Natural killer cell (primary cell): Measurements from ENCODE around the gene DLD. TPM values are rescaled to one million over a fixed set of nuclear protein-coding genes. Genes with fewer than 3 reads are reported as not detected.

Experiments
- ATAC-seq, 3 donors: fragments of 150-1000 bp in 2 of 3; fragments of 200-7000 bp in 1 of 3; cut with Tn5 transposase; 1 replicate in 1 of 3; 2 replicates in 2 of 3; pipeline ENCODE4 v1.10.0; 2021; ENCODE audit warnings: mild to moderate bottlenecking in 2 of 3, moderate library complexity in 2 of 3
- DNase-seq, 2 donors: peaks; one replicate each; pipeline versions ENCODE4 v3.0.0 to v3.0.0-alpha.2; 2013 to 2021; ENCODE audit warnings: mixed read lengths in 1 of 2
- H3K27ac ChIP-seq: one replicate; pipeline ENCODE4 v1.5.1; 2013; ENCODE audit warnings: mild to moderate bottlenecking, low read length
- H3K27me3 ChIP-seq: one replicate; pipeline ENCODE4 v1.6.1; 2013; ENCODE audit warnings: low read length; ENCODE audit not compliant: control insufficient read depth, insufficient read depth
- H3K36me3 ChIP-seq: one replicate; pipeline ENCODE4 v1.6.1; 2013; ENCODE audit warnings: low read length; ENCODE audit not compliant: control insufficient read depth, insufficient read depth
- H3K4me1 ChIP-seq: one replicate; pipeline ENCODE4 v1.6.1; 2013; ENCODE audit warnings: low read length; ENCODE audit not compliant: control insufficient read depth, insufficient read depth
- H3K4me3 ChIP-seq: one replicate; pipeline ENCODE4 v1.5.1; 2013; ENCODE audit warnings: low read length
- H3K9me3 ChIP-seq: one replicate; pipeline ENCODE4 v1.6.1; 2013; ENCODE audit warnings: low read length; ENCODE audit not compliant: control insufficient read depth, insufficient read depth
- H3K27ac Mint-ChIP-seq, 2 donors: one replicate each; pipeline ENCODE4 v1.8.0; 2022; ENCODE audit warnings: mild to moderate bottlenecking in 2 of 2, mixed read lengths in 2 of 2, moderate library complexity in 1 of 2
- H3K27me3 Mint-ChIP-seq, 2 donors: one replicate each; pipeline ENCODE4 v1.8.0; 2022; ENCODE audit warnings: low read depth in 2 of 2, mixed read lengths in 2 of 2
- H3K36me3 Mint-ChIP-seq: one replicate; pipeline ENCODE4 v1.8.0; 2022; ENCODE audit warnings: mixed read lengths
- H3K4me1 Mint-ChIP-seq, 2 donors: one replicate each; pipeline ENCODE4 v1.8.0; 2022; ENCODE audit warnings: mixed read lengths in 2 of 2
- H3K4me3 Mint-ChIP-seq: one replicate; pipeline ENCODE4 v1.8.0; 2022; ENCODE audit warnings: mild to moderate bottlenecking, moderate library complexity, mixed read lengths
- H3K9me3 Mint-ChIP-seq, 2 donors: one replicate each; pipeline ENCODE4 v1.8.0; 2022; ENCODE audit warnings: mixed read lengths in 2 of 2
- WGBS: methylation state at CpG from one replicate; pipeline ENCODE4 v1.1.7; 2013; ENCODE audit warnings: missing lambda C conversion rate; ENCODE audit not compliant: insufficient coverage; 5-methylcytosine and 5-hydroxymethylcytosine counted together
- intact Hi-C: fragments of 100-400 bp; cut with micrococcal nuclease; formaldehyde crosslinking; loops from one replicate; pipeline ENCODE4 v1.14.2; 2022
- total RNA-seq, 4 donors: library from RNA; stranded (reverse); fragments of 120-200 nt in 1 of 4; gene quantifications; one replicate each; pipeline versions ENCODE4 v1.2.3 to v1.2.4, GENCODE V29; 2013 to 2022
- TF ChIP-seq, protein P1 (sequence below): fragments of 200-600 bp; IDR thresholded peaks from one replicate; pipeline ENCODE4 v1.8.0; 2022; ENCODE audit warnings: antibody characterized with exemption

DLD gene
- total RNA-seq, 3 donors from 2014 or later (not counting 1 experiment from before 2014, with no cell fraction given) = 72.2 to 81.4 (median 80.9) TPM

DNA sequence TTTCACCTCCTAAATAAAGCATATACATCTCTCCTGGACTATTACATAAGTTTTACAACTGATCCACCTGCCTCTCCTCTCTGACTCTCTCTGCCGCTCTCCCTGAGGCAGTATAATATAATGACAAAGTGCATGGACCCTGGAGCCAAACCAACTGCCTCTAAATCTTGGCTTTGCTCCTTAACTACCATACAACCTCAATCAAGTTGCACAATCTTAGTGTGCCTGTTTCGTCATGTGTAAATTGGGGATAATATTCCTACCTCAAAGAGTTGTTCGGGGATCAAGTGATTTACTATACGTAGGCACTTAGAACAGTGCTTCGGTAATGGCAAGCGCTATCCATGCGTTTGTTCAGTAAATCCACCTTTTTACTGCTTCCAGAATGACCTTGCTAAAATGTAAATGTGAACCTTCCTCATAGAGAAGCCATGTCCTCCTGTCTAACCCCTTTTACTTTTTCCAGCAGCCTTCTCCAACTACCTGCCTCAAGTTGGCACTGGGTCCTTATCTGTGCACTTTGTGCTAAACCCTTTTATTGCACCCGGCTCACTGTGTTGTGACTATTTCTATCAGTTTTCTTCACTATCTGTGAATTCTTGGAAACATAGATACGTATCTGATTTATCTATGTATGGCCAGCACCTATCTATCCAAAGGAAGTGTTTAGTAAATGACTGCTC lies 30.6 kb upstream of the DLD start:
- ATAC-seq (no peak), DNase-seq (no peak)
- WGBS = 95% methylated on average over 9 of the region's 9 CpGs
- Mint-ChIP-seq H3K36me3 (no peaks in the 10 kb centered on the region), H3K9me3 (no peaks in the 10 kb centered on the region), H3K4me3 (peak overlapping the region; percentile 25), H3K27ac (no peak overlapping the region), H3K4me1 (peaks cover 27 to 43% of the 10 kb centered on the region in 2 donors), H3K27me3 (no peaks in the 10 kb centered on the region)
- TF ChIP-seq, protein P1, sequence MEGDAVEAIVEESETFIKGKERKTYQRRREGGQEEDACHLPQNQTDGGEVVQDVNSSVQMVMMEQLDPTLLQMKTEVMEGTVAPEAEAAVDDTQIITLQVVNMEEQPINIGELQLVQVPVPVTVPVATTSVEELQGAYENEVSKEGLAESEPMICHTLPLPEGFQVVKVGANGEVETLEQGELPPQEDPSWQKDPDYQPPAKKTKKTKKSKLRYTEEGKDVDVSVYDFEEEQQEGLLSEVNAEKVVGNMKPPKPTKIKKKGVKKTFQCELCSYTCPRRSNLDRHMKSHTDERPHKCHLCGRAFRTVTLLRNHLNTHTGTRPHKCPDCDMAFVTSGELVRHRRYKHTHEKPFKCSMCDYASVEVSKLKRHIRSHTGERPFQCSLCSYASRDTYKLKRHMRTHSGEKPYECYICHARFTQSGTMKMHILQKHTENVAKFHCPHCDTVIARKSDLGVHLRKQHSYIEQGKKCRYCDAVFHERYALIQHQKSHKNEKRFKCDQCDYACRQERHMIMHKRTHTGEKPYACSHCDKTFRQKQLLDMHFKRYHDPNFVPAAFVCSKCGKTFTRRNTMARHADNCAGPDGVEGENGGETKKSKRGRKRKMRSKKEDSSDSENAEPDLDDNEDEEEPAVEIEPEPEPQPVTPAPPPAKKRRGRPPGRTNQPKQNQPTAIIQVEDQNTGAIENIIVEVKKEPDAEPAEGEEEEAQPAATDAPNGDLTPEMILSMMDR = no peak
- Histone ChIP-seq H3K4me3 (no peak overlapping the region), H3K4me1 (peaks cover 21% of the 10 kb centered on the region), H3K27ac (no peak overlapping the region), H3K36me3 (no peaks in the 10 kb centered on the region), H3K27me3 (no peaks in the 10 kb centered on the region), H3K9me3 (no peaks in the 10 kb centered on the region)
- intact Hi-C loops = no loop called here

DNA sequence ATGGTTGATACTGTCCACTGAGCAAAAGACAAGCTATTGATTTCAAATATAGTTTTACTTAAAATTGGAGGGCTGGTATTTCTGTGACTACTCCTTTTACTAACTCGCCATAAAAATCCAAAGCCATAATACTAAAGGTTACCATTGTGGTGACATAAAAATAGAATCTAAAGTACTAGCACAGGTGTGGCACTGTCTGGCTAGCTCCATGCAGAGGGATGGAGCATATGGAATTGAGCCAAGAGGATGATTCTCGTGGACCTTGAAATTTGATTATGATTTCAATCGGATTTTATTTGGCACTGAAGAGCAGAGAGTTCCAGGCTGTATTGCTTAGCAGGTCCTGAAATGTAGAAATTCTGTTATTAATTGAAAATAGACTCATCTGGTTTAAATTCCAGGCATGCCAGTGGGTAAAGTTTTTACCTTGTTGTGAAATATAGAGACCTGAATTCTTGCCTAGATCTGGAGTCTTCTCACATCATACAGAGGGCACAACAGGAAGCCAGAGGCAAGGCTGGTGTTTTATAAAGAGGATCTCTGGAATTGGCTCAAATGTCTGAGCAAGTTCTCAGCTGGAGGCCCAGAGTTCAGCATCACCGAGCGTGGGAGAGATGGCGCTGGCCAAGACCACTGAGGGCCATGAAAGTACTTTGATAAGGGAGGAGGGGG lies 29.9 kb upstream of the DLD start:
- no peaks in the 10 kb centered on the region for H3K9me3 Mint-ChIP-seq
- H3K27ac ChIP-seq = no peak overlapping the region
- no peaks in the 10 kb centered on the region for H3K36me3 Mint-ChIP-seq
- no peak overlapping the region for H3K4me3 ChIP-seq
- WGBS = 89% methylated on average over 5 of the region's 6 CpGs
- no peaks in the 10 kb centered on the region for H3K27me3 ChIP-seq
- no peak overlapping the region for H3K4me3 Mint-ChIP-seq
- ATAC-seq (no peak), DNase-seq (no peak)
- intact Hi-C loops = no loop called here
- H3K36me3 ChIP-seq = no peaks in the 10 kb centered on the region
- H3K4me1 ChIP-seq = peaks cover 27% of the 10 kb centered on the region
- H3K9me3 ChIP-seq = no peaks in the 10 kb centered on the region
- TF ChIP-seq, protein P1 = no peak
- no peaks in the 10 kb centered on the region for H3K27me3 Mint-ChIP-seq
- peaks cover 31 to 44% of the 10 kb centered on the region in 2 donors for H3K4me1 Mint-ChIP-seq
- no peak overlapping the region for H3K27ac Mint-ChIP-seq

DNA sequence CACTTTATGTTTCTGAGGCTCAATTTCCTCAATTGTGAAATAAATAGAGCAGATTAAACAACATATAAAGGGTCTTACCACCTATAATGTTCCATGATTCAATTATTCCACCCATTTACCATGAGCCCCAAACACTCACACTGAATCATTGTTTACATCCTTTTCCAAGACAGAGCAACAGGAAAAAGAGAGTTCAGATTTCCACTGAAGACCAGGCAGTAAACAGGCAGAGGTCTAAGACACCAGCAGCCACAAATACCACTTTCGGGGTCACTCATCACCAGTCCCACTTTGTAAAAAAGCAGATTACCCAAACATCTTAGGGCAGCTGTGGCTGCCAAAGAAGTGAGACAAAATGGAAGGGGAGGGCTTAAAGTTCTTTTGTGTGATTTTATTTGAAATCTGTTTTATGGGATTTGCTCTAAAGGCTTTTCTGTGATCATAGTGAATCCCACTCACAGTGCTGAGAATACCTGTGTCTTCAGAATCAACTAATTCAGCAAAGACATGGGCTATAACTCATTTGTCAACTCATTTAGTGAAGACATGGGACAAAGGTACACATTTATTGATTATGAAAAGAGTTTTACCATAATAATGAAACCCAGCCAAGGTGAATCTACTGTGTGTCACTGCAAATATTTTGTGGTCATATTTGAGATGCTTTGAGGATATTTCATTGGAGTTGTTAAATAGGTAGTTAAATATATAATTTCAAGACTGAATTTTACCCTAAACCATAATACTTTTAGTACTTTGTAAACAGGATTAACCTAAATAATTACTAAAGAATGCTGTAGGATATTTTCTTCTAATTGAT lies 24.8 kb upstream of the DLD start:
- ATAC-seq = peak in 2 of 3 donors; percentile 40 to 52
- Histone ChIP-seq H3K4me3 (no peak overlapping the region), H3K4me1 (peaks cover 7% of the 10 kb centered on the region), H3K27me3 (no peaks in the 10 kb centered on the region), H3K36me3 (no peaks in the 10 kb centered on the region), H3K27ac (peak overlapping the region; percentile 37), H3K9me3 (no peaks in the 10 kb centered on the region)
- Mint-ChIP-seq H3K27ac (peak overlapping the region; percentile 82 to 89), H3K36me3 (no peaks in the 10 kb centered on the region), H3K4me1 (peaks cover 9 to 17% of the 10 kb centered on the region in 2 donors), H3K4me3 (peak overlapping the region; percentile 32), H3K9me3 (no peaks in the 10 kb centered on the region), H3K27me3 (no peaks in the 10 kb centered on the region)
- 60% methylated on average over 1 of the region's 1 CpG for WGBS
- intact Hi-C loops = no loop called here
- DNase-seq = no peak
- TF ChIP-seq, protein P1 = no peak
